CD4-positive, alpha-beta T cell (primary cell): ENCODE results near the gene CCNI2. TPM values are rescaled to one million over a fixed set of nuclear protein-coding genes. Genes with fewer than 3 reads are reported as not detected.

Source experiments
- ATAC-seq: fragments of 200-7000 bp; cut with Tn5 transposase; one replicate; pipeline ENCODE4 v1.10.0; 2022; ENCODE audit warnings: mild to moderate bottlenecking; ENCODE audit not compliant: poor library complexity
- CTCF ChIA-PET: fragments of 350-600 bp; sonication (Branson Sonifier 250); formaldehyde crosslinking; loops from one replicate; lab custom pipeline; 2021; ENCODE audit warnings: antibody characterized with exemption, inconsistent platforms; lab: Charles Lee
- POLR2A ChIA-PET: fragments of 350-600 bp; sonication (Branson Sonifier 250); formaldehyde crosslinking; loops from one replicate; lab custom pipeline; 2021; ENCODE audit warnings: antibody characterized with exemption, inconsistent platforms; lab: Charles Lee
- DNase-seq, 14 experiments: peaks; one replicate each; pipeline ENCODE4 v3.0.0-alpha.2; 2013 to 2020; ENCODE audit warnings: mixed read lengths in 2 of 14
- H3K27ac ChIP-seq, 2 donors: one replicate each; pipeline versions ENCODE4 v1.5.1 to v1.7.0; 2013; ENCODE audit warnings: low read length in 2 of 2, low read depth in 1 of 2, mild to moderate bottlenecking in 1 of 2
- H3K27me3 ChIP-seq, 2 experiments: 1 replicate in 1 of 2; 2 replicates in 1 of 2; pipeline versions ENCODE4 v1.6.1 to v1.7.0; 2013; ENCODE audit warnings: low read length in 2 of 2, control low read depth in 1 of 2, mild to moderate bottlenecking in 1 of 2, moderate library complexity in 1 of 2; ENCODE audit not compliant: insufficient read depth in 2 of 2, control insufficient read depth in 1 of 2
- H3K36me3 ChIP-seq: one replicate; pipeline ENCODE4 v1.6.1; 2013; ENCODE audit warnings: low read length, control low read depth; ENCODE audit not compliant: insufficient read depth
- H3K4me1 ChIP-seq: one replicate; pipeline ENCODE4 v1.6.1; 2013; ENCODE audit warnings: low read length, control low read depth; ENCODE audit not compliant: insufficient read depth
- H3K4me3 ChIP-seq: one replicate; pipeline ENCODE4 v1.5.1; 2013; ENCODE audit warnings: mild to moderate bottlenecking, low read length, moderate library complexity
- H3K9me3 ChIP-seq, 2 experiments: 1 replicate in 1 of 2; 2 replicates in 1 of 2; pipeline versions ENCODE4 v1.6.1 to v1.7.0; 2013; ENCODE audit warnings: low read length in 2 of 2, mild to moderate bottlenecking in 2 of 2, control low read depth in 1 of 2, moderate library complexity in 1 of 2; ENCODE audit not compliant: control insufficient read depth in 1 of 2, insufficient read depth in 1 of 2
- H3K27ac Mint-ChIP-seq: one replicate; pipeline ENCODE4 v1.8.0; 2020; ENCODE audit warnings: mixed read lengths
- H3K27me3 Mint-ChIP-seq: one replicate; pipeline ENCODE4 v1.8.0; 2021; ENCODE audit warnings: mixed read lengths
- H3K36me3 Mint-ChIP-seq: one replicate; pipeline ENCODE4 v1.8.0; 2021; ENCODE audit warnings: low read depth, mixed read lengths
- H3K4me1 Mint-ChIP-seq: one replicate; pipeline ENCODE4 v1.8.0; 2021; ENCODE audit warnings: low read depth, mixed read lengths
- H3K4me3 Mint-ChIP-seq: one replicate; pipeline ENCODE4 v1.8.0; 2020; ENCODE audit warnings: mild to moderate bottlenecking, mixed read lengths
- H3K9me3 Mint-ChIP-seq: one replicate; pipeline ENCODE4 v1.8.0; 2020; ENCODE audit warnings: mixed read lengths
- intact Hi-C, 2 experiments: fragments of 100-400 bp; cut with DNase I in 1 of 2; cut with micrococcal nuclease in 1 of 2; formaldehyde crosslinking; loops; one replicate each; pipeline versions ENCODE4 v1.15.1 to v1.9.0; 2023 to 2025; cut with DNase I, micrococcal nuclease
- polyA plus RNA-seq, 2 donors: library from polyadenylated mRNA; unstranded; fragments of 120-200 nt; gene quantifications; one replicate each; pipeline ENCODE4 v1.2.1, GENCODE V29; 2013
- total RNA-seq, 174 experiments: library from RNA in 2 of 174; stranded (reverse) in 2 of 174; gene quantifications; one replicate each; pipeline ENCODE4 v1.2.3 and lab custom pipeline; 2021 to 2026
- TF ChIP-seq, protein P1 (sequence below): fragments of 200-600 bp; IDR thresholded peaks from one replicate; pipeline ENCODE4 v1.8.0; 2022; ENCODE audit warnings: antibody characterized with exemption, mild to moderate bottlenecking

The CCNI2 gene
- total RNA-seq, result 1 to 10 TPM; 7.2 to 8.8 TPM
- polyA plus RNA-seq (2013, experiment 1 of 2), result 4.8 TPM
- polyA plus RNA-seq (2013, experiment 2 of 2), result 4.2 TPM
- total RNA-seq (lab: John Stamatoyannopoulos, UW), result 3.1 to 53.9 (median 11.1) reads per million in 172 experiments

DNA sequence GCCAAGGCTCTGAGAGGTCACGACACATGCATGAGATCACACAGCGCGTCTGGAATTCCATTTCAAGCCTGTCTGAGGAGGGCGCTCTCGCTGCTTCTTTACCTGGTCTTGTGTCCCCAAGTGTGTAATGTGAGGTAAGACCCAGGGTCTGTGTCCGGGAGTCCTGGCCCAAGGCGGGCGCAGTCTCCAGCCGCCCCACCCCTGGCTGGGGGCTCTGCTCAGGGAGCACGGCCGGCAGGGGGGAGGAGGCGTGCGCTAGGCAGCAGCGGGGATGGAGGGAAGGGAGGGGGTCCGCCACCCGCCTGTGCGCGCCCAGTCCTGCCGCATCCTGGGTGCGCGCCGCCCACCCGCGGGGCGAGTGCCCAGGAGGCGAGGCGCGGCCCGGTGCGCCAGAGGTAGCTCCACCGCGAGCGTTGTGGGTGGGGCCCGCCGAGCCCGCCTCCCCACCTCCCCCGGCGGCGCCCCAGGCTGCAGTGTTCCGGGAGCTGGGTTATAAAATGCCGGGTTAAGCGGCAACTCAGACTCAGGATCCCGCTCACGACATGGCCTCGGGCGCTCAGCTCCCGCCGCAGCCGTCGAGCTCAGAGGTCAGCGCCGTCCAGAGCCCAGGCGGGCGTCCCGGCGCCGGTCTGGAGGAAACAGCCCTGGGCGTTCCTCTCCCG, at the start of gene CCNI2:
Gene CCNI2, plus strand, starts transcription at position 473 of the 662 bp plus-strand sequence. Its CDS starts 70 bp downstream, at position 543.
- DNase-seq, result peak; percentile 40 to 88 (median 67)
- ChIA-PET POLR2A (interaction anchor here (0.7 to 3.3 kb wide), 21 partner anchors 9 to 1624 kb away, joined by 3 to 84 read pairs (median 4); partner anchors contain the start of genes AFF4, GDF9, HSPA4 and IL4), CTCF (interaction anchor here (0.6 to 3.1 kb wide), 10 partner anchors 10 to 83 kb away, joined by 3 to 21 read pairs (median 3); partner anchors contain the start of genes KIF3A and SHROOM1)
- no peaks in the 10 kb centered on the region for H3K36me3 ChIP-seq
- H3K27ac ChIP-seq, result peak within 1 kb of the TSS; percentile 12 to 64
- H3K4me1 Mint-ChIP-seq, result peaks cover 24% of the 10 kb centered on the region
- peak; percentile 86 for ATAC-seq
- H3K4me3 Mint-ChIP-seq, result peak within 1 kb of the TSS; percentile 88
- intact Hi-C loops, result loop anchor here (1.0 to 2.0 kb wide), 2 partner anchors 73 to 74 kb away; no protein-coding TSS in a partner anchor
- peaks cover 14% of the 10 kb centered on the region for H3K4me1 ChIP-seq
- H3K27me3 ChIP-seq, result no peaks in the 10 kb centered on the region
- peak within 1 kb of the TSS; percentile 55 for H3K4me3 ChIP-seq
- peak within 1 kb of the TSS; percentile 85 for H3K27ac Mint-ChIP-seq
- no peaks in the 10 kb centered on the region for H3K9me3 Mint-ChIP-seq
- H3K27me3 Mint-ChIP-seq, result no peaks in the 10 kb centered on the region
- TF ChIP-seq, protein P1, sequence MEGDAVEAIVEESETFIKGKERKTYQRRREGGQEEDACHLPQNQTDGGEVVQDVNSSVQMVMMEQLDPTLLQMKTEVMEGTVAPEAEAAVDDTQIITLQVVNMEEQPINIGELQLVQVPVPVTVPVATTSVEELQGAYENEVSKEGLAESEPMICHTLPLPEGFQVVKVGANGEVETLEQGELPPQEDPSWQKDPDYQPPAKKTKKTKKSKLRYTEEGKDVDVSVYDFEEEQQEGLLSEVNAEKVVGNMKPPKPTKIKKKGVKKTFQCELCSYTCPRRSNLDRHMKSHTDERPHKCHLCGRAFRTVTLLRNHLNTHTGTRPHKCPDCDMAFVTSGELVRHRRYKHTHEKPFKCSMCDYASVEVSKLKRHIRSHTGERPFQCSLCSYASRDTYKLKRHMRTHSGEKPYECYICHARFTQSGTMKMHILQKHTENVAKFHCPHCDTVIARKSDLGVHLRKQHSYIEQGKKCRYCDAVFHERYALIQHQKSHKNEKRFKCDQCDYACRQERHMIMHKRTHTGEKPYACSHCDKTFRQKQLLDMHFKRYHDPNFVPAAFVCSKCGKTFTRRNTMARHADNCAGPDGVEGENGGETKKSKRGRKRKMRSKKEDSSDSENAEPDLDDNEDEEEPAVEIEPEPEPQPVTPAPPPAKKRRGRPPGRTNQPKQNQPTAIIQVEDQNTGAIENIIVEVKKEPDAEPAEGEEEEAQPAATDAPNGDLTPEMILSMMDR, result peak; percentile 58
- H3K36me3 Mint-ChIP-seq, result peaks cover 10% of the 10 kb centered on the region
- no peaks in the 10 kb centered on the region for H3K9me3 ChIP-seq

DNA sequence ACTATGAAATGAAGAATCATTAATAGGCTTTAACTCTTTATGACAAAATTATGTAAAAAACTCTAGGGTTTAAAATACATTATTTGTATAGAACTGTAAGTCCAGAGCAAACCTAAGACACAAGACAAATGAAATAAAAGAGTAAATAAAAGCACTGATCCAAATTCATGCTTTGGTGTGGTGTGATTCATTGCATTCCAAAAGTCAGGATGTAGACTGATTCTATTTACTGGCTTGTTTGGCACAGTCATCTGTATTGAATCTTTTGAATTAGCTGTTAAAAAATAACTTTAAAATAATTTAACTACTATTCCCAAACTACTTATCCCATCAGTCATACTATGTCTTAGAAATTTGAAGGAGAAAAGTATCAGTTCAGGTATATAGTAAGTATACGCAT, 42.4 kb upstream of the CCNI2 start:
- TF ChIP-seq, protein P1, result no peak
- POLR2A ChIA-PET, result no interaction called here
- Mint-ChIP-seq H3K36me3 (peaks cover 47% of the 10 kb centered on the region), H3K9me3 (no peaks in the 10 kb centered on the region), H3K27me3 (no peaks in the 10 kb centered on the region), H3K4me3 (no peak overlapping the region), H3K4me1 (no peaks in the 10 kb centered on the region), H3K27ac (no peak overlapping the region)
- CTCF ChIA-PET, result interaction anchor here (1.5 kb wide), 1 partner anchor 115 kb away, joined by 3 read pairs; no protein-coding TSS in a partner anchor
- Histone ChIP-seq H3K36me3 (peaks cover 19% of the 10 kb centered on the region), H3K27me3 (no peaks in the 10 kb centered on the region), H3K4me3 (no peak overlapping the region), H3K4me1 (no peaks in the 10 kb centered on the region), H3K27ac (no peak overlapping the region), H3K9me3 (no peaks in the 10 kb centered on the region)
- ATAC-seq (no peak), DNase-seq (no peak)
- intact Hi-C loops, result no loop called here

DNA sequence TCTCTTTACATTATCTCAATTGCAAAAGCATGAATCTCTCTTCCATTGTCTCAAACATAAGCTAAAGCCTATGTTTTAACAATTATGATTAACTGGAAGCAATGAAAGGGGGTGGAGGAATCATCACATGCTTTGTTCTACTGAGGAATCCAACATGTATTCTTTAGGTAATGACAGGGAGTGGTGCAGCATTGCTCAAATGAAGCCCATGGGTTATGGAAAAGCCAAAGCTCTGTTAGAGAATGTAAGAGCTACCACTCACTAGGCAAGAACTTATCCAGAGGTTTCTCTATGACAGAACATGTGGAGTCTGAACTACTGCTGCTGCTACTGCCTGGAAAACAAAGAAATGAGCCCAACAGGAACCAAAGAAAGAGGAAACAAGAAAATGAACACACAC, 38.6 kb upstream of the CCNI2 start:
- DNase-seq, result no peak
- Mint-ChIP-seq H3K4me3 (no peak overlapping the region), H3K4me1 (no peaks in the 10 kb centered on the region), H3K36me3 (peaks cover 31% of the 10 kb centered on the region), H3K27ac (no peak overlapping the region), H3K27me3 (no peaks in the 10 kb centered on the region), H3K9me3 (no peaks in the 10 kb centered on the region)
- Histone ChIP-seq H3K36me3 (no peaks in the 10 kb centered on the region), H3K27ac (no peak overlapping the region), H3K9me3 (no peaks in the 10 kb centered on the region), H3K4me1 (no peaks in the 10 kb centered on the region), H3K4me3 (no peak overlapping the region), H3K27me3 (no peaks in the 10 kb centered on the region)
- ATAC-seq, result no peak
- CTCF ChIA-PET, result interaction anchor here (0.7 kb wide), 1 partner anchor 683 kb away, joined by 3 read pairs; no protein-coding TSS in a partner anchor
- intact Hi-C loops, result no loop called here
- POLR2A ChIA-PET, result no interaction called here
- TF ChIP-seq, protein P1, result no peak
